Brain microvascular endothelial cell (primary cell): ENCODE data around the gene LCN6.

ENCODE experiments used
- DNase-seq: peaks from one replicate; pipeline ENCODE4 v3.0.0-alpha.2; 2020
- H3K27ac ChIP-seq: fragments of 250-450 bp; sonication (Bioruptor Pico); 2 replicates; pipeline ENCODE4 v1.5.1; 2020; ENCODE audit warnings: mild to moderate bottlenecking, moderate library complexity
- H3K27me3 ChIP-seq: fragments of 250-450 bp; sonication (Bioruptor Pico); replicated peaks from 2 replicates; pipeline ENCODE4 v1.5.1; 2020; ENCODE audit warnings: mild to moderate bottlenecking
- H3K36me3 ChIP-seq: fragments of 250-450 bp; sonication (Bioruptor Pico); replicated peaks from 2 replicates; pipeline ENCODE4 v1.5.1; 2020; ENCODE audit warnings: mild to moderate bottlenecking
- H3K4me3 ChIP-seq: 2 replicates; pipeline ENCODE4 v1.5.1; 2011; ENCODE audit warnings: low read depth, mild to moderate bottlenecking, control low read depth, low read length, moderate library complexity
- in situ Hi-C: cut with HindIII; loops from 2 replicates; pipeline ENCODE4 v1.10.0; 2017; ENCODE audit warnings: low sequenced_read_pairs, low pct_ligation_motif_present
- TF ChIP-seq, protein P1 (sequence below): IDR thresholded peaks from 2 replicates; pipeline ENCODE4 v1.5.1; 2011; ENCODE audit warnings: low read depth, mild to moderate bottlenecking, moderate library complexity, low read length, control low read depth, inconsistent platforms; ENCODE audit errors: missing control alignments

Gene LCN6

DNA sequence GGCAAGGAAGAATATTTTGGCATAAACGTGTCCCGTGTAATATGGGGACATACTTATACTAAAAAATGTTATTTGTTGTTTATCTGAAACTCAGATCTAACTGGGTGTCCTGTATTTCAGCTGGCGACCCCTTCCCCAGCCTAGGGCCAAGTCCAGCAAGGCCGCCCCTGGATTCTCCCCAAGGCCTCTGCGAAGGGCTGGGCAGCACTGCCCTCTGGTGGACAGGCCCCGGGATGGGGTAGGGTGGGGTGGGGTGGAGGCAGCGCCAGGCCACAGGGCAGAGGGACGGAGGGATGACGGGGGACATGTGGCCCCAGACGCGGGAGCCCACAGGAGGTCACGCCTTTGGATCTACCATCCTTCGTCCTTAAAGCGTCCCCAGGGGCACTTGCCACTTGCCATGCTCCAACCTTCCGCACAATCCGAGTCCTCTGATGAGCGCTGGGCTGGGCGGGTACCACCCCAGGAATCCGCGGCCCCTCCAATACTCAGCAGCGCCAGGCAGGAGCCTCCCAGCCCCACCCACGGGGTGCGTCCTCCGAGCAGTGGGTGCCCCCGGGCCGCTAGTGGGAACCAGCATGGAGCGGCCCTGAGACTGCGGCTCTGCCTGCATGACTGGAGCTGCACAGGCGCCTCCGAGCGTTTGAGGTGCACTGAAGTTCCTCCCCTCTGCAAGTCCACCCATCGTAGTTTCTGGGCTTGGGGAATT, 54.0 kb downstream of the LCN6 start:
- DNase-seq, result no peak
- peaks cover 2% of the 10 kb centered on the region for H3K27me3 ChIP-seq
- H3K36me3 ChIP-seq, result no peaks in the 10 kb centered on the region
- H3K27ac ChIP-seq, result no peak overlapping the region
- in situ Hi-C loops, result no loop called here
- no peak overlapping the region for H3K4me3 ChIP-seq
- TF ChIP-seq, protein P1, sequence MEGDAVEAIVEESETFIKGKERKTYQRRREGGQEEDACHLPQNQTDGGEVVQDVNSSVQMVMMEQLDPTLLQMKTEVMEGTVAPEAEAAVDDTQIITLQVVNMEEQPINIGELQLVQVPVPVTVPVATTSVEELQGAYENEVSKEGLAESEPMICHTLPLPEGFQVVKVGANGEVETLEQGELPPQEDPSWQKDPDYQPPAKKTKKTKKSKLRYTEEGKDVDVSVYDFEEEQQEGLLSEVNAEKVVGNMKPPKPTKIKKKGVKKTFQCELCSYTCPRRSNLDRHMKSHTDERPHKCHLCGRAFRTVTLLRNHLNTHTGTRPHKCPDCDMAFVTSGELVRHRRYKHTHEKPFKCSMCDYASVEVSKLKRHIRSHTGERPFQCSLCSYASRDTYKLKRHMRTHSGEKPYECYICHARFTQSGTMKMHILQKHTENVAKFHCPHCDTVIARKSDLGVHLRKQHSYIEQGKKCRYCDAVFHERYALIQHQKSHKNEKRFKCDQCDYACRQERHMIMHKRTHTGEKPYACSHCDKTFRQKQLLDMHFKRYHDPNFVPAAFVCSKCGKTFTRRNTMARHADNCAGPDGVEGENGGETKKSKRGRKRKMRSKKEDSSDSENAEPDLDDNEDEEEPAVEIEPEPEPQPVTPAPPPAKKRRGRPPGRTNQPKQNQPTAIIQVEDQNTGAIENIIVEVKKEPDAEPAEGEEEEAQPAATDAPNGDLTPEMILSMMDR, result peak; percentile 86
